Endometrium (tissue), 2 donors: ENCODE data around the gene FGF14.

Experiments
- FAIRE-seq: peaks from 2 replicates; lab custom pipeline; 2012; peaks lifted over from hg19 to GRCh38; lab: Jason Lieb, UNC
- donor health status: control.
- donor health status: control.

The FGF14 gene

DNA sequence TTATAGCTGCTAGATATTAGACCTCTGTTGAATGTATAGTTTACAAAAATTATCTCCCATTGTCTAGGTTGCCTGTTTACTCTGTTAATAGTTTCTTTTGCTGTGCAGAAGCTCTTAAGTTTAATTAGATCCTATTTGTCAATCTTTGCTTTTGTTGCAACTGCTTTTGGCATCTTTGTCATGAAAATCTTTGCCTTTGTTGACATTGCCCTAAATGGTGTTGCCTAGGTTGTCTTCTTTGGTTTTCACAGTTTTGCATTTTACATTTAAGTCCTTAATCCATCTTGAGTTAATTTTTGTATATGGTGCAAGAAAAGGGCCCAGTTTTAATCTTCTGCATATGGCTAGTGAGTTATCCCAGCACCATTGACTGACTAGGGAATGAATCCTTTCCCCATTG, 618.3 kb downstream of the FGF14 start:
- FAIRE-seq = no peak

DNA sequence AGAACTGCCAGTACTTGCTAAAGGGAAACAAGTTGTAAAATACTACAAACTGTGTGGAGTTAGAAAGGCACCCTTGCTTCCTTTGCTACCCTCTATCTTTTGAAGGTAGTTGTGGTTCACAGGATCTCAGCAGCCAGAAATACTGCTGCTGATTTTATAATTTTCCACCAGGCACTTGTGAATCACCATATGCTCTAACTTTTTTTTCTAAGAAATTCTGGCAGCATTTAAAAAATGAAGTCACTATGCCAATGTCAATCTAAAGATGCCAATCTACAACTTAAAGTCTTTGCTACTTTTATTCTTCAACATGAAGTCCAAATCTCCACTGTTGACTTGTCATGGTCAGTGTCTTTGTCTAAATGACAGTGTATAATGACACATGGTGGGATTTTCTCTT, 621.6 kb downstream of the FGF14 start:
- FAIRE-seq = no peak

DNA sequence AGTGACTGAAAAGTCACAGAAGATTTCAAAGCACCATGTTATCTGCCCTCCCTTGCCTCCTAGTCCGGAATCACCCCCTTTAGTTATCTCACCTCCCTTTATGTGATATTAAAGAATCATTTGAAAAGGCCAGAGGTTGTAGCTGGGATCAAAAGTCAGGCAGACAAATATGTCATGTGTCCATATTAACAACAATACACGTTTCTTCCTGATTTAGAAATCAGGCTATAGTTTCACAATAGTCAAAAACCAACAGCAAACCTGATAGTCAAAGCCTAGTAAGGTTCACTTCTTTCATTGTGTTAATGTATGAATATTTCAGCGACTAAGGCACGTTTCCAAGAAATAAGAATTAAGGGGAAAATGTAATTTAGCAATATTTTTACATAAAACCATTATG, 622.7 kb downstream of the FGF14 start:
- FAIRE-seq = no peak

DNA sequence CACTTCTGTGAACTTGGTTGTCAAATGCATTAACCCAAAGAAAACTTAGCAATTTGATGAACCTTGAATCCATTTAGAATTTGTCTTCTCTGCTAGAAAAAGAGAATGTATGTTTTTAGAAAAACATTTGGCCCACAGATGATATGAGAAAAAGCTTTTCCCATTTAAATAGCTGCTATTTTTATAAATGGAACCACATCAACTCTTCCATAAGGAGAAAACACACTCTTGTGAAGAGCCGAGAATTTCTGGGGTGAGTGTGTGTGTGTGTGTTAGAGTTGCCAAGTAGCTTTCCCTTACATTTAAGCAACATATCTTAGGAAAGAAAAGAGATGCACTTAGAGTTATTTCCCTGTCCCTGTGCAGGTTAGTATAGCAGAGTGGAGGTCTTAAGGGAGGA, 626.6 kb downstream of the FGF14 start:
- FAIRE-seq = no peak

DNA sequence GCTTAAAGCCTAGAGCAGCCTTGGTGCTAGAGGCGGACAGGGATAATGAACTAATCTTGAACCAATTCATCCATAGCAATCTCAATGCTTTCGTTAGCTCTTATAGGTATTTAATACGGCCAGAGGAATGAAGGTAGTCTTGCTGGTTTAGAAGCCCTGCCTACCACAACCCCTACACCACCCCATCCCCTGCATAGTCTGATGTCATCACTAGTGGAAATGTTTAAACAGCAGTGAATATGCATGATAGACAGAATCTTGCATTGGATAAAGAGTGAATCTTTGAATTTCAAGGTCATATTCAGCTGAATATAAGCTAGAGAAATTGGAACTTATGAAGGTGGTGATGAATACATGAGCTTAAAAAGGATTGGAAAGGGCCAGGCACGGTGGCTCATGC, 627.5 kb downstream of the FGF14 start:
- FAIRE-seq = no peak

DNA sequence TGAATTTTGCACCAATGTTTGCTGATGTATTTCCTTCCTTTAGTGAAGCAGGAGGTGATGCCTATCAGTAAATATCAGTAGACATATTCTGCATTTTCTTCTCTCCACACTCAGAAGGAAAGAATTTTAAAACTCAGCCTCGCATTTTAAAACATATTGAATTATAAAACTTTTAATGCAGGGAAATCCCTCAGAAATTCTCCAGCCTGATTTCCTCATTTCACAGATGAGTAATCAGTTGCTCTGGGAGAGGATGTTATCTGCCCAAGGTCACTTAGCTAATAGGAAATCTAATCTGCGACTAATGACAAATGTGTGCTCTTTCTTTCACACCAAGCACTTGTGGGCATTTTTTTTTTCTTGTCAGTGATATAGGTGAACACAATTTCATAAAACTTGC, 628.8 kb downstream of the FGF14 start:
- FAIRE-seq = no peak

DNA sequence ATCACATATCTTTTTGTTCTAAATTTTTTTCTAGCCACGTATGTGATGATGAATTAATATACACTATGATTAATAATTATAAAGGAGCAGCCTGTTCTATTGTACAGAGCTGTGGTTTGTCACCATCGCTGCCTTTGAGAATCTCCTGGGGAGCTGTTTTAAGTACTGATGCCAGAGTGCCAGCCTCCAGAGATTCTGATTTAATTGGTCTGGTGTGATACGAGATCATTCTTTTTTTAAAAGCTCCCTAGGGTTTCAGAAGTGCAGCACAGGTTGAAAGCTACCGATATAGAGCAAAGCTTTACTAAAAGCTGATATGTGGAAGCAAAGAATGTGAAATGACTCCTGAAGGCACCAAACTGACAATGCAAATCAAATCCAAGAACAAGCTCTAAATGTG, 634.7 kb downstream of the FGF14 start:
- no peak for FAIRE-seq

DNA sequence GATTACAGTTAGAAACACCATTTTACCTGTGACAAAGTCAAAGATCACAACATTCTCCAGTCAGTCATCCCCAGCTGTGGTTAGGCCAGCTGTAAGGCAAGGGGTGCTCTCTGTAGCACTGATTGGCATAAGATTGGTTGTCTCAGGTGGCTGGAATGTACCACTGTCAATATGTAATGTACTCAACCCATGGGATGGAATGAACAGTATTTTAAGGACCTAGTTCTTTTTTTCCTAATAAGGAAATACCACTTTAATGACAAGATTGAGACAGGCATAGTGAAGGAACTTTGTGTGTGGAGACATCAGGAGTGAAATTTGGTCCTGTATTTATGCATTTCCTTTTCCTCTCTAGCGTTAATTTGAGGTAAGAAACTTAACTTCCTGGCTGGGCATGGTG, 638.7 kb downstream of the FGF14 start:
- FAIRE-seq = no peak

DNA sequence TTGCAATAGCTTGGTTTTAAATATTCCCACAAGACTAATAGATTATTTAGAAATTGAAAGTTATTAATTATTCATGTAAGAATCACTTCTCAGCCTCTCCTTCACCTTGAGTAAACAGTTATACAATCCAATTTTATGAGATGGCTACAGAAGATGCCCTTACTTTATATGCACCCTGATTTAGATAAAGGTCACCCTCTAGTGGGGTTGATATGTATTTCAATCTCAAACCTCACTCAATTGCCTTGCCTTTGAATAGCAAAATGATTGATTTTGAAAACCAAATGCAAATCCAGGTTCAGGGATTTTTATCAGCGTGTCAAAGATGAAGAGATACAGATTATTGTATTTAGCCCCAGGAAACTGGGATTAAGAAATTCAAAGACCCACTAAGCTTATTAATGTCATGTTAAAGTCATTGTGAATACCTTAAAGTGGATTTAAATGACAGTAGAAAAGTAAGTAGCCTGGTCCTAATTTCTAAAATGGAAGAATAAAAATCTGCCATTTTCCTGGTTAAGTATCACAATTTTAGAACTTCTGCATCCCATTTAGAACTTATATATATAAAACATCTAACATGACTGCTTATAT, 644.3 kb downstream of the FGF14 start:
- FAIRE-seq = peak; percentile 77

DNA sequence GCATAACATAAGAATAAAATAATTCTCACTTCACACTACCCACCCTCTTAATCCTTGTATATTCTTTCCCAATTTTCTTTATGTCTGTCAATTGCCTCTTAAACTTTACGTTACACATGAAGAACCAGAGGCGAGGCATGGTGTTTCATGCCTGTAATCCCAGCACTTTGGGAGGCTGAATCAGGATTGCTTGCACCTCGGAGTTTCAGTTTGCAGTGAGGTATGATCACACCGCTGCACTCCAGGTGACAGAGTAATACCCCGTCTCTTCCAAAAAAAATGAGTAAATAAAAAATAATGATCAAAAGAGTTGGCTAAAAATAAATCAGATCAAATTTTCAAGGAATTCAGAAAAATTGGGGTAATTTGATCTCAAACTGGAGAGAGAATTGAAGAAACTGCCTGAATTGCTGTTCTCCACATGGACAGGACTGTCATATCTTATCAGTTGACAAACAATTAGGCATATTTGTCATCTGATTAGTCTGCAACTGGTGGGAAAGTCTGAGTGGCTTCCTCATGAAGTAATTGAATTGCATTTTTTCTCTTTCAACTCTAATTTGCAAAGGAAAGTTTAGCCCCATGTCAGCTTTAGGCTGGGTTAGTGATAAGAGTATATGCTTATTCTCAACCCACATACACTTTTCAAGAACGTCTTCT, 646.5 kb downstream of the FGF14 start:
- no peak for FAIRE-seq

DNA sequence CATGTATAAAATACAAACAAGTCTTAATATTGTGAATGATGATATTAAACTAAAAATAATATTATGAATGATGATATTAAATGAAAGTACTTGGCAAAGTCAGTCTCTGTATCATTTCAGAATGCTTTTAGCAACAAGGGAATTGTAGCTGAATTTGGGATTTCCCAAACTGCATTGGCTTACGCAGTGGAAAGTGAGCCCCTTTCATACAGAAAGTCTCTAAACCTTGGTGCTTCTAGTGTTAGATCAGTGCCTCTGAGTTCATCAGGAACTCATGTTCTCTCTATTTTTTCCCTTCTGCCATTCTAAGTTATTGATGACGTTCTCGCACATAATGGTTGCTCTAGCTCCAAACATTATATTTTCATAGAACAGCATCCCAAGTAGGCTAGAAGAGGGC, 649.4 kb downstream of the FGF14 start:
- FAIRE-seq = no peak

DNA sequence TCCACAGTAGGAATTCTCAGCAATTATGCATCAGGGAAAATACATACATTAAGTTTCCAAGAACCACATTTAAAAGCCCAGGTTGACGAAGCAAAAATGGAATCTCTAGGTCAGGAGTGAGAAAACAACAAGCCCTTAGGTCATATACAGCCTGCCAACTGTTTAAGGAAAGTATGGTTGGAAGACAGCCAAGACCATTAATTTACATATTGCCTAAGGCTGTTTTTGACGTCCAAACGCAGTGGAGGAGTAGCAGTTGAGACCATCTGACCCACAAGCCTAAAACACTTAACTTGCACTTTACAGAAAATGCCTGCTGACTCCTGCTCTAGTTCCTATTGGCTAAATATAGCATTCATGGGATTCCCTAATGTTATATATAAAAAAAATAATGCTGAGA, 650.4 kb downstream of the FGF14 start:
- FAIRE-seq = no peak

DNA sequence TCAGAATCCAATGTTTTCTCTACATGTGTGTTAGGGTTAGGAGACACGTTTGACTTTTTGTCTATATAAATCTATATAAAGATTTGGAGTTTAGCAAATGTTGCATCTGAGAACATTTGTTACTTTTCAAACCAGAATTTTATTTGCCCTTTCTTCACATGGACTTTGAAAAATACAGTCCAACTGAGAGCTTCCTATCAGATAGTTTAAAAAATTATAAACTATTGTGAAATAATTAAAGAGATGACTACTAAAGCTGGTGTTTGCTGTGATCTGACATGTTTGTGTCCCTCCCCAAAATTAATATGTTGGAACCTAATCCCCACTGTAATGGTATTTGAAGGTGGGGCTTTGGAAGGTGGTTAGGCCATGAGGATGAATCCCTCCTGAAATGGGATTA, 652.3 kb downstream of the FGF14 start:
- FAIRE-seq = no peak

DNA sequence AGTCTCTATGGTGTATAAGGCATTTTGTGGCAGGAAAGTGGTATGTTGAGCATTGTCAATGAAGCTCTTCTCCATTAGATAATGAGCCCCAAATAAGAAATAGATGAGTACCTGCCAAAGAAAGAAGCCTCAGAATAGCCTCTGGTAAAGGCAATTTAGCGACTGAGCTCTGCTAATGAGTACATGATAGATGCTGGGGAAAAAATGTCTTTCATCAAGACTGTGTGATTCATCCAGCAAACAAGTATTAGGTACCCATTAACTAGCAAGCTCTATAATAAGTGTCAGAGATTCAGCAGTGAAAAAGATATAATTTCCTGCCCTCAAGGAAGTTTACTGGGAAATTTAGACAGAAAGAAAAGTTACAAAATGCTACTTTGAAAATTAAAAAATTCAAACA, 654.8 kb downstream of the FGF14 start:
- FAIRE-seq = no peak

DNA sequence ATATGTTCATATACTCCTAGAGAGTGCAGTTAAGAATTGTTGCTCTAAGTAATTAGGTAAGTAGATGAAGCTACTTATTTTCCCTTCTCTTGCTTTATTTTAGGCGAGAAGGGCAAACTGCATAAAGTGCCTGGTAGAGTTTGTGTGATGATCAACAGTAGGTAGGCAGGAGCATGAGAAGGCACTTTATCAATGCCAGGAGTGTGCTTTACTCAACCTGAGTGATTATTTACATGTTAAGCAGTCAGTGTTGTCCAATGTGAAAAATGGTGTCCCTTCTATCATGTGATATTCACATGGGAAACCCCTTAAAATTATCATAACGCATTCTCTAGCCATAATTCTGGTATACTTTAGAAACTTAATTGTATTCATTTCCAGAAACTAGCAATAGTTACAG, 655.3 kb downstream of the FGF14 start:
- no peak for FAIRE-seq

DNA sequence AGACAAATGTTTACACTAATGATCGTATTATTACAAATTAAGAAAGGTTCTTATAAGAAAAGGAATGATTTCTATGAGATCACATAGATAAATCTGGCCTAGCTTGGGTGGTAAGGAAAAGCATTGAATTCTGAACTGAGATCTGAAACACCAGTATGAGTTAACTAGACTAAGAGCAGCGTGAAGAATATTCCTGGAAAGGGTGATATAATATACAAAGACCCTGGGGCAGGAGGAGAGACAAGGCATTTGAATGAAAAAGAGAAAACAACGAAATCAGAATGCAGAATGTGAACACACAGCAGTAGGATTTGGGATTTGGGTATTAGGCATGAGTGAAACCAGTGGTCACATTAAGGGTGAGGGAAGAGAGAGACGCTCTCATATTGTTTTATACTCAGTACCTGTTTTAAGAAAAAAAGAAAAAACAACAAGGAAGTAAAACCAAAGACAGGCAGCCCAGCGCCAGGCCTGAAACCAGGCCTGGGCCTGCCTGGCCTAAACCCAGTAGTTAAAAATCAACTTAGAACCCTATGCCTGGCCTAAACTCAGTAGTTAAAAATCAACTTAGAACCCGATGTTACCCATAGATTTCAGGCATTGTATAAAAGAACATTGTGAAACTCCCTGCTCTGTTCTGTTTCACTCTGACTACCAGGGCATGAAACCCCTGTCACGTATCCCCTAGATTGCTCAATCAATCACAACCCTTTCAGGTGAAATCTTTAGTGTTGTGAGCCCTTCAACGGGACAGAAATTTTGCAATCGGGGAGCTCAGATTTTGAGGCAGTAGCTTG, 662.3 kb downstream of the FGF14 start:
- FAIRE-seq = no peak

DNA sequence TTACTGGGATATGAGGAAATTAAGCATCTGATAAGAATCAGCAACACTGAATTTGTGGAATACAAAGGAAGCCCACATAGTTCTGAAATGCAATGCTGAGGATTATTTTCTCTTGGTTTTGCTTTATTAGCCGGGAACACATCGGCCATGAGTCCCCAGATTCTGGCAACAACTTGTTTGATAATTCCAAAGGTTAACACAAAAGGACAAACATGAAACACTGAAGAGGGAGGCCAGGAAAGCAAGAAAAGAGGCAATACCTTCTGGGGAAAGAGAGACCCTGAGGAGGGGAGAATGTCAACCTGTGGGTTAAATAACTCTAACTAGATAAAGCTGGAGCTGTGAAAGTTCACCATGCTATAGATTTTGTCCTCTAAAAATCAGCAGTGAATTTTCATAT, 663.5 kb downstream of the FGF14 start:
- no peak for FAIRE-seq

DNA sequence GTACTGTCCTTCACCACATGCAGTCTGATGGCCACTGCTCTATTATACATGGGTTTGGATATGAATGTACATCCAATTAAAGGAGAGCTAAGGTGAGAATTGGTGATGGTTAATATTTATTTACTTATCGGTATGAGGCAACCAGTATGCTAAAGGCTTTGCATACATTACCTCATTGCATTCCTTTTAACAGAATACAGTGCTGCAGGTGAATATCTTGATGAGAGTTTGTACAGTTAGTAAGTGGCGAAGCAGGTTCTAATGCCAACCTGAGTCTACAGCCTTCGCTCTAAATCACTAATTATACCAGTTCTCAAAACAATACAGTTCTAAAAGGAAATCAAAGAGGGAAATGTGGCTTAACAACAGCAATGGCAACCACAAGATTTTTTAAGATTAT, 665.3 kb downstream of the FGF14 start:
- FAIRE-seq = peak; percentile 77

DNA sequence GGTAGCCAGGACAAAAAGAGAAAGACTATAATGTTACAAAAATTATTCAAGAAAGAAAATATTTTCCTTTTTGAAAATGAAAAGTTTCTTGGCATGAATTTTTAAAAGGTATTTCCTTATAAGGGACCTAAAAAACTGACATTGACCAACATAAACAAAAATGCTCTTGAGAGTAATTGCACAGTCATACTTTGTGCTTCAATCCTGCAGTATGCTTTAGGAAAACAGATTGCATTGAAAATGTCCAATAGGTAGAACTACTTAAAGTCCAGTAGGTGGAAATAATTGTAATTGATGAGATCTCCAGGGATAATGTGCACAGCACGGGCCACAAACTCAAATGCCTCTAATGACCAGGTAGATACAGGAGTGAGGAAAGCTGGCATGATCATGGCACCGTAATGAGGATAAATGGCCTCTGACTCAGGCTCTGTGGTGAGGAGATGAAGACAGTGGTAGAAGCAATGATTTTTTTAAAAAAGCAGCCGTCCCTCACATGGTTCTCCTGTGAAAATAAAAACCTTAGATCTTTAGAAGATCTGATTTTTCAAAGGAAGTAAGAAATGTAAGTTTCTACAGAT, 671.3 kb downstream of the FGF14 start:
- FAIRE-seq = no peak

DNA sequence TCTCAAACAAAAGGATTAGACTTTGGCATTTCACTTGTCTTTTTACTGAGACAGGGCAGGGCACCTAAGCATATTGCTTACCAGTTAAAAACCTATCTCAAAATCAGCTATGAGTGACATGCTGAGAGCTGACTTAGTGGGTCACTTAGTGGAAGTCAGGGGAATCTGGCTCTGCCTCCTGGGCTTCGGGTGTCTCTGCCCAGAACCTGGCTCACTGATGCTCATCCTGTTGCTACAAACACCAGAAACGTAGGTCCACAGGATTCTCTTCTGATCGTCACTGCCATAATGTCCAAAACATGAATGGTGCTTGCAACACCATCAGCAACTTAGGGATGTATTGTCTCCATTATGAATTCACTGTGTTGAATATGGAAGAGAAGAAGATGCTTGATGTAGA, 673.2 kb downstream of the FGF14 start:
- FAIRE-seq = no peak

DNA sequence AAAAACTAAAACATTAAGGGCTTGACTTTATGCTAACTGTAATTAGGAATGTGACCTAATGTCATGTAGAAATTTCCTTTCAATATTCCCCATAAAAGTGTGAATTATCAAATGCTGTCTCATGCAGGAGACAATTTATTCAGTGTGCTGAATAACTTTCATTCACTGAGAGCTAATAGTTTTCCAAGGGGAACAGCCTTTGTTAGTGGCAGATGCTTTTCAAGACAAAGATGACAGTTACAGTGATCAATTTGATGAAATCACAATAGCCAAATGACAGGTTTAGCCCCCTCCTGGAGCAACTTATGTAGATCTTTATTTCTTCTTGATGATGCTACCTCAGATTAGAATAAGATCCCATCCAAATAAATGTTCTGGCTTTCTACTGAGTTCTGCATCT, 673.8 kb downstream of the FGF14 start:
- FAIRE-seq = no peak

DNA sequence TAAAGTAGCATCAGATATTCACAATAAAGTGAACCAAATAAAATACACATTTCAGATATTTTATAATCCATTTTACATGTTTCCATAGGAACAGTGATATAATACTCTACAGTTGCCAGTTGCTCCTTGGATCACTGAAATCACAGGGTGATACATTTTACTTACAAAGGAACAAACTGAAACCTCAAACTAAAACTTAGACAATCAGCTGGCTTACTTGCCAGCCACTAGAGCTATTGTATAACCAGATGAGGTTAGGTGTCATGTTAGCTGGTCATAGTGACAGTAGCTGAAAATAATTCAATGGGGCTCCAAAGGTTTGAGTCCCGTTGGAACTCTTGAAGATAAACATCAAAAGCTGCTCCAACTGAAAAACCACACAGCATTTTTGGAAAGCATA, 674.7 kb downstream of the FGF14 start:
- FAIRE-seq = no peak

DNA sequence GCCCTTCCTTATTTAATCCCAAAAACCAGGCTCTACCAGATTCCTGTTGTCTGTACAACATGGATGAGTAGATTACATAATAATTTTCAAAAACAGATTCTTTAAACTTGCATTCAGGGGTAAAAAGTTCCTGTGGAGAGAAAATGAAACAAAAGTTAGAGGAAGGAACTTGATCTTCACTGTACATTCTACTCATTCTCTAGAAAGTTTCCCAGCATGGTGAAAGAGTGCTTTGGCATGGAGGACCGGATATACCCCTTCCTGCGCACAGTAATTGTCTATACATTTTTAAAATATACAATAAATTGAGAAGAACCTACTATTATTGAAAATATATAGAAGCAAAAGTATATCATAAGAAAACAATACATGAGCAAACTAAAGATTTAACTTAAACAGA, 675.2 kb downstream of the FGF14 start:
- no peak for FAIRE-seq
